Stimulated activated naive CD8-positive, alpha-beta T cell treated with anti-CD3 and anti-CD28 coated beads, Interleukin-15, Interleukin-2, amounts not matched to agents 100 U/mL and 50 U/mL, for 24 hours (primary cell): ENCODE data around the gene ALG12.
A peak's percentile ranks its signal among the peaks of the same experiment; 100 is the strongest.
"Not testable (repeated sequence)": the region's sequence is repeated elsewhere in the genome, so short reads cannot be mapped to it uniquely, and the experiment has no call there.

Experiments
- ATAC-seq: fragments of 150-1000 bp; cut with Tn5 transposase; one replicate; pipeline ENCODE4 v1.10.0; 2021
- DNase-seq: peaks from one replicate; pipeline ENCODE4 v3.0.0; 2021

Gene ALG12

GRCh38 chr22:49866646-49867045 lies 51.6 kb downstream of the ALG12 start:
- DNase-seq (no peak), ATAC-seq (no peak)

GRCh38 chr22:49866134-49866533 lies 52.1 kb downstream of the ALG12 start:
- ATAC-seq (no peak), DNase-seq (no peak)

GRCh38 chr22:49865156-49865555 lies 53.1 kb downstream of the ALG12 start:
- no peak for ATAC-seq
- DNase-seq: no peak

DNA sequence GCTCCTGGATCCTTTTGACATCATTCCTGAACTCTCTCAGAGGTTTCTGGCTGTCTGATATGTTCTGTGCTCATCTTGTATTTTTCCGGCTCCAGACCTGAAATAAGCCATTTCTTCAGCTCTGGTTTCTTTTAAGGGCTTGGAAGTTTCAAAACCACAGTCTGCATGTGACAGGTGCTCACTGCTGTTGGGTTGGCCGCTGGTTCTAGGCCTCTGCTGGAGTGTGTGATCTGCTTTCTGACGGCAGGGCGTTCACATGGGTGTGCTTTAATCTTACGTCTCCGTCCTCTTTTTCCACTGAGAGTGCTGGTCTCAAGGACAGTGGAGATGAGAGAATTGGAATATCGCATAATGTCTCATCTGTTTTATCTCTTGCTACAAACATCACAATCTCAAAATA lies 54.3 kb downstream of the ALG12 start:
- DNase-seq (no peak), ATAC-seq (no peak)

- DNase-seq (no peak), ATAC-seq (no peak)
Observed at GRCh38 chr22:49862496-49862776, 55.8 kb downstream of the ALG12 start.

- no peak for ATAC-seq
- no peak for DNase-seq
Observed at GRCh38 chr22:49861642-49862495, 56.4 kb downstream of the ALG12 start.

- DNase-seq: no peak
- ATAC-seq: no peak
Observed at GRCh38 chr22:49858827-49859226, 59.4 kb downstream of the ALG12 start.

GRCh38 chr22:49856766-49857618 lies 61.2 kb downstream of the ALG12 start:
- DNase-seq: no peak

DNA sequence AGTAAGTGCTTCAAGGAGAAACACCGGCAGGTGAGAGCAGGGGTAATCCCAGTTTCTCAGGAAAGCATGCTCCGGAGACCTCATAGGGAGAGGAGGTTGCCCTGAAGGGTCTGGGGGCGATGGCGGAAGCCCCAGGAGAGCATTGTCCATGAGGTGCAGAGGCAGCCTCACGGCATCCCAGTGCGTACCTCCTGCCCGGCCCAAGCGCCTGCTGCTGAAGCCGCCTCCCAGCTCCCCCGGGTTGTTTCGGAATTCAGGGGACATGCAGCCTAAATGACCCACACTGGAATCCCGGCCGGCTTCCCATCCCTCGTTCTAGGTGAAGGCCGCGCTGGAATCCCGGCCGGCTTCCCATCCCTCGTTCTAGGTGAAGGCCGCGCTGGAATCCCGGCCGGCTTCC lies 61.9 kb downstream of the ALG12 start:
- no peak for DNase-seq
- no peak for ATAC-seq

More at GRCh38 chr22:49856766-49857618, 61.2 kb downstream of the ALG12 start:
- ATAC-seq: no peak

DNA sequence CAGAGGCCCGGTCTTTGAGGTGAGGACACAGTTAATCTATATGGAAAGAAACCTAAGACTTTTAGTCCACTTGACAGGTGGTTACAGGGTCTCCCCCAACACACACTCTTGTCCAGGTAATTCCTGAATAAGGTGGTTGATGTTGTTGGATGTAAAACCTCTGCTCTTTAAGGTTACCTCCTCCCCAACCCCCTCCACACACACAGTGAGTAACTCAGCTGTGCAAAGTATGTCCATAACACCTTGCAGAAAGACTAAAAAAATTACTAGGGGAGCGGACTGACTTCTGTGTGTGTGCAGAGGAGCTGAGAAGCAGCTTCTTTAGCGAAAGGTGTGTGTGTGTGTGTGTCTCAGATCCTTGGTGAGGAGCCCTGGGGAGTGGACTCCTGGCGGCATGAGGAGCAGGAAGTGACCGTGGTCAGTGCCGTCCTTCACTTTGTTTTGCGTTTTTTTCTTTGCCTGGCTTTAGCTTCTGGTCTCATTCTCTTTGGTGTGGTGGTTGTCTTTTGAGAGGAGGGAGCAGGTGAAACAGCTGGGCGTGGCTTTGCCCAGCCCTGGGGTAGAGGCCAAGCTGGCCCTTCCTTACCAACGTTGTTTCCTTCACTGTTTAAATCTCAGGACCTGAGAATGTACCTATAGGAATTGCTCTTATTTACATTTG lies 62.9 kb downstream of the ALG12 start:
- ATAC-seq: no peak
- DNase-seq: no peak

GRCh38 chr22:49853981-49854831 lies 64.0 kb downstream of the ALG12 start:
- DNase-seq (peak; percentile 44), ATAC-seq (peak; percentile 31)

DNA sequence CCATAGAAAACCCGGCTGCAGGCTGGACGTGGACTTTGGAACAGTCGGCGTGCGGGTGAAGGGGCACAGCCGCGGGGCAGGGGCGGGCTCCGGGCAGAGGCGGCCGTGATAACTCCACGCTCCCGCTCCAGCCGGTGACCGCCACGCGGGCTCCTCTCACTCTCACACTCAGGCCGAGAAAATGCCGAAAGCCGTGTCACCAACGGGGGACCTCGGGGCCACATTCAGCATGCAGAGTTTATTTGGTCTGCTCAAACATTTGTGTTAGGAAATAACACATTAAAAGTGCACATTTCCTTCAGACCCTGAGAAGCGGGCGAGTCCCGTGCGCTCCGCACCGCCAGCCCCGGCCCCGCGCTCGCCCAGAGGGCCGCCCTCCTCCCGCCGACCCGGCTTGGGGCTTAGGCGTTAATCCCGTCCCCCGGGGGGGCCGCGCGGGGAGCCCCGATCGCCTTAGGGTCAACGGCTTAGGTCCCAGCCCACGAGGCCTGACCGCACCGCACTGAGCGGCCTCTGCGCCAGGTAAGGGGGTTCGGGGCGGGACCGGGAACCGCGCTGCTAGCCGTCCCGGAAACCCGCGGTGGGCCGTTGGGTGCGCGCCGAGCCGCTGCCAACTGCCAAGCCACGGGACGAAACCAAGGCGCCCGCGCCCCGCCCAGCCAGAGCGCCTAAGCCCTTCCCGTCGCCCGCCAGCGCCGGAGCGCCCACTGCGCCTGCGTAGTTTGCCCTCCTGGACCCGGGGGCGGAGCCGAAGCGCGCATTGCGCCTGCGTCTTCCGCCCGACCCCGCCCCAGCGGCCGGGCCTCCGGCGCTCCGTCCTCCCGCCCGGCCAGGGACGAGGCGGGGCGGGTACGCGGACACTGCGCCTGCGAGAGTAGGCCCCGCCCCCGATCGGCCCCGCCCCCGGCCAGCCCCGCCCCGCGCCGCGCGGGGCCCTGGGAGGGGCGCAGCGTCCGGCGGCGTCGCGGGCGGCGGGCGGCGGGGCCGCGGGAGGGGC lies 65.0 kb downstream of the ALG12 start, which contains the start of gene ZBED4:
TSS of gene ZBED4 (plus strand) at position 947 of the 997 bp plus-strand sequence. CDS start 29,819 bp downstream, outside the sequence.
- ATAC-seq: peak; percentile 89
- DNase-seq: peak; percentile 100

DNA sequence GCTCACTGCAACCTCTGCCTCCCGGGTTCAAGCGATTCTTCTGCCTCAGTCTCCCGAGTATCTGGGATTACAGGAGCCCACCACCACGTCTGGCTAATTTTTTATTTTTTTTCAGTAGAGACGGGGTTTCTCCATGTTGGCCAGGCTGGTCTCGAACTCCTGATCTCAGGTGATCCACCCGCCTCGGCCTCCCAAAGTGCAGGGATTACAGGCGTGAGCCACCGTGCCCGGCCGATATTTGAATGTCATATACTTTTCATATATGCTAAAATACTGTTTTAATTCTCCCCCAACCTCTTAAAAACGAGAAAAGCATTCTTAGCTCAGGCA lies 65.7 kb downstream of the ALG12 start:
- DNase-seq, ATAC-seq: not testable (repeated sequence)

GRCh38 chr22:49850959-49851802 lies 67.1 kb downstream of the ALG12 start:
- ATAC-seq (no peak), DNase-seq (no peak)
